C4-2B (cell line): ENCODE data around the gene FAM180B.
"Not testable (repeated sequence)": the region's sequence is repeated elsewhere in the genome, so short reads cannot be mapped to it uniquely, and the experiment has no call there.

Experiments used
- H3K27ac ChIP-seq: fragments of 450-650 bp; 2 replicates; pipeline ENCODE4 v1.5.1; 2017
- ZFX ChIP-seq: fragments of 450-650 bp; IDR thresholded peaks from 2 replicates; pipeline ENCODE4 v1.6.1; 2017
- TF ChIP-seq, protein P1 (sequence below): fragments of 450-650 bp; conservative IDR thresholded peaks from 2 replicates; pipeline ENCODE4 v1.5.1; 2017; ENCODE audit warnings: mild to moderate bottlenecking

Gene FAM180B

DNA sequence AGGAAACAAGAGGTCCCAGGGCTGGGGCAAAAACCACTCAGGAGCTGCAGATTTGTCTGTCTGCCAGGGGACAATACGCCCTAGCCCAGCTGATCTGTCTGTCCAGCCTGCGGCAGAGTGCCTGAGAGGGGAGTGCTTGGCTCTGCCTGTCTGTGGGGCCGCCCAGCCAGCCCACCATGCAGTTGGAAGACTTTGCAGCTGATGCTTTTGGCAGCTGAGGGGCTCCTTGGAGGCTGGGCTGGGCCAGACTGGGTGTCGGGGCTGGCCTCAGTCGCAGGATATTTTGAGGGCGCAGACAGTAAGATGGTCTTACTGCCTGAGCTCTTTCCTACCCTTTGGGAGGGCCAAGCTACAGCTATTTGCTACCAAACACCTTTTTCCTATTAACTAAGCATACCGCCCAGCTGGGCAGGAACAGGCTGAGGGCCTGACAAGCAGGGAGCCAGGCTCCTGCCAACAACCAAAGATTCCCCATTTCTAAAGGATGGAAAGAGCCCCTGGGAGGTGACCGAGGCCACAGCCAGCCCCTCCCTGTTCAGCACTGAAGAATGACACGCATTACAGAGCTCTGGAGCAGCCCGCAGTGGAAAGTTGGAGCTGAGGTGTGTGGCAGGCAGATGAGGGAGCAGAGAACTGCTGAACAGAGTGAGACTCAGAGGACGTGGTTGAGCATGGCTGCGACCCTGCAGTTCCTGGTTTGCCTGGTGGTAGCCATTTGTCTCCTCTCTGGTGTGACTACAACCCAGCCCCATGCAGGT lies at the start of gene FAM180B:
Gene FAM180B (plus strand): TSS at position 581 of the 758 bp plus-strand sequence. CDS start 91 bp downstream, at position 672.
- no peak within 1 kb of the TSS for H3K27ac ChIP-seq
- TF ChIP-seq ZFX: no peak
- TF ChIP-seq, protein P1, sequence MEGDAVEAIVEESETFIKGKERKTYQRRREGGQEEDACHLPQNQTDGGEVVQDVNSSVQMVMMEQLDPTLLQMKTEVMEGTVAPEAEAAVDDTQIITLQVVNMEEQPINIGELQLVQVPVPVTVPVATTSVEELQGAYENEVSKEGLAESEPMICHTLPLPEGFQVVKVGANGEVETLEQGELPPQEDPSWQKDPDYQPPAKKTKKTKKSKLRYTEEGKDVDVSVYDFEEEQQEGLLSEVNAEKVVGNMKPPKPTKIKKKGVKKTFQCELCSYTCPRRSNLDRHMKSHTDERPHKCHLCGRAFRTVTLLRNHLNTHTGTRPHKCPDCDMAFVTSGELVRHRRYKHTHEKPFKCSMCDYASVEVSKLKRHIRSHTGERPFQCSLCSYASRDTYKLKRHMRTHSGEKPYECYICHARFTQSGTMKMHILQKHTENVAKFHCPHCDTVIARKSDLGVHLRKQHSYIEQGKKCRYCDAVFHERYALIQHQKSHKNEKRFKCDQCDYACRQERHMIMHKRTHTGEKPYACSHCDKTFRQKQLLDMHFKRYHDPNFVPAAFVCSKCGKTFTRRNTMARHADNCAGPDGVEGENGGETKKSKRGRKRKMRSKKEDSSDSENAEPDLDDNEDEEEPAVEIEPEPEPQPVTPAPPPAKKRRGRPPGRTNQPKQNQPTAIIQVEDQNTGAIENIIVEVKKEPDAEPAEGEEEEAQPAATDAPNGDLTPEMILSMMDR: no peak

DNA sequence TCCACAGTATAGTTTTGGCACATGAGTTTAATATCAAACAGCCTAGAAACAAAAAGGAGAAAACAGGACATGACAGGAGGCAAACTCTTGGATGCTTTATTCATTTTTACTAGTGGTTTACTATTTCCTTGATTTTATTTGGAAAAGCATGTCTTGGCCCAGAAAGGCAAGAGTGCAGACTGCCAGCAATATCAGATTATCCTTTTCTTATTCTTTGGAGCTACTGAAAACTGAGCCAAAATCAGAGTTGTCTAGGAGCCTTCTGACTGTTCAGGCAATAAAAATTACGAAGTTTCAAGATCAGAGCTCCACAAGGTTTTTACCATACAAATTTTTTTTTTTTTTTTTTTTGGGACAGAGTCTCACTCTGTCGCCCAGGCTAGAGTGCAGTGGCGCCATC lies 49.6 kb upstream of the FAM180B start:
- no peak for TF ChIP-seq ZFX
- TF ChIP-seq, protein P1: no peak
- H3K27ac ChIP-seq: peak overlapping the region; percentile 45; the same call in 1 of the 2 replicates

DNA sequence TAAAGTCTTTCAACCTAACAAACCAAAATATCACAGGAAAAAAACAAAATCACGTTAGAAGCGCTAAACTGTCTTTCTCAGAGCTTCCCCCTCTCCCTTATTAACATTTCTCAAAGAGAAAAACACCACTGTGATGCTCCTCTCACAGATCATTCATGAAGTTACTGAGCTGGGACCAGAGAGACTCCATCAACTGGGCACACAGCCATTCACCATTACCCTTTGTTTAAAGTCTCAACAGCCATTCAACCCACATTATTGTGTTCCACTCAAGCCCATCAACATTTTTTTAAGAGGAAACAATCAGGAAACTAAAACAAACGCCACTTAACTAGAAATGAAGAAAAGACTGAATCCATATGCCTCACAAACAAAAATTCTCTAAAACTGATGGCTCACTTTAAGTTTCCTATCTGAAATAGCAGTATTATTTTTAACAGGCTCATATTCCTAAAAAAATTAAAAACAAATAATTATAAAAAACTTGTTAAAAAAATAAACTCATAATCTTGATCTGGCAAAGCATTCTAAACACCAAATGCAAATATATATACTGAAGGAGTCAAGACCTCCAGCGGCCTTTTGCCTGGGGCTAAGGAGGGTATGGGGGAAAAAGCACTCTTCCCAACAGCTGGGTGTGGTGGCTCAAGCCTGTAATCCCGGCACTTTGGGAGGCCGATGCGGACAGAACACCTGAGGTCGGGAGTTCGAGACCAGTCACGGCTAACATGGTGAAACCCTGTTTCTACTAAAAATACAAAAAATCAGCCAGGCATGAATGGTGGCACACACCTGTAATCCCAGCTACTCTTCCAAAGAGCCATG lies 47.5 kb upstream of the FAM180B start:
- peak overlapping the region; percentile 12; the same call in 1 of the 2 replicates for H3K27ac ChIP-seq
- no peak for TF ChIP-seq ZFX
- TF ChIP-seq, protein P1: no peak

GRCh38 chr11:47539681-47540039 lies 46.8 kb upstream of the FAM180B start:
- TF ChIP-seq ZFX: no peak
- TF ChIP-seq, protein P1: no peak
- H3K27ac ChIP-seq: no peak overlapping the region; the same call in 1 of the 2 replicates

- no peak for TF ChIP-seq ZFX
- no peak overlapping the region for H3K27ac ChIP-seq
Observed at GRCh38 chr11:47541070-47541469, 45.4 kb upstream of the FAM180B start.

GRCh38 chr11:47545298-47545697 lies 41.2 kb upstream of the FAM180B start:
- TF ChIP-seq ZFX: no peak
- TF ChIP-seq, protein P1: no peak
- H3K27ac ChIP-seq: no peak overlapping the region

GRCh38 chr11:47546274-47546673 lies 40.2 kb upstream of the FAM180B start:
- not testable (repeated sequence) for H3K27ac ChIP-seq

DNA sequence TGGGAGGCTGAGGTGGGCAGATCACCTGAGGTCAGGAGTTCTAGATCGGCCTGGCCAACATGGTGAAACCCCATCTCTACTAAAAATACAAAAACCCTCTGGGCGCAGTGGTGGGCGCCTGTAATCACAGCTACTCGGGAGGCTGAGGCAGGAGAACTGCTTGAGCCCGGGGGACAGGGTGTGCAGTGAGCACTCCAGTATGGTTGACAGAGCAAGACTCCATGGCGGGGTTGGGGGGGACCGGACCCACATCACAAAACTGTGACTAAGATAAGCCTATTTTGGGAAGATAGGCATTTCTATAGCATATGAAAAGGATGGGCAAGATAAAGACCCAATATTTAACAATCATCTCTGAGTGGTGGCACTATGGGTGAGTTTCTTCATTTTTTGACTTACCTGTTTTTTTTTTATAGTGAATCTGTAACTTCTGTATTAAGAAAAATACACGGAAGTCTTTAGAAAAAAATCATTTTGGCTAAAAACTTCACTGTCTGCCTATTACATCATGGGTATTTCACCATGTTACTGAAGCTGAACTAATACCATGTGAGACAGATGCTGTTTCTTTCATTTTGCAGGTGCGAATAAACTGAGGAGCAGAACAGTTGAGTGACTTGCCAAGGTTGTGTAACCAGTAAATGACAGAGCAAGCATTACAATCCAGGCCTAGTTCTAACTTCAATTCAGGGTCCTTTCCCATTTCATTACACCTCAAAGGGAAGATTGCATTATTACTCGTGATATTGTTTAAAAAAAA lies 36.0 kb upstream of the FAM180B start:
- no peak overlapping the region for H3K27ac ChIP-seq
- TF ChIP-seq, protein P1: no peak
- no peak for TF ChIP-seq ZFX
